Panc1 (cell line): ENCODE results near the gene P4HTM. TPM values are rescaled to one million over a fixed set of nuclear protein-coding genes. Genes with fewer than 3 reads are reported as not detected.

Source experiments
- ATAC-seq: fragments of 200-7000 bp; cut with Tn5 transposase; 2 replicates; pipeline ENCODE4 v1.9.1; 2020; ENCODE audit warnings: mild to moderate bottlenecking, moderate library complexity
- BruUV-seq: library from RNA; stranded (reverse); fragments of 400-500 nt; replicated peaks from 2 replicates; lab custom pipeline; 2021; lab: Mats Ljungman, UMichigan
- CTCF ChIA-PET: fragments of 300-600 bp; sonication (Branson Sonifier 250); formaldehyde crosslinking; loops from one replicate; lab custom pipeline; 2022; ENCODE audit warnings: antibody characterized with exemption; lab: Charles Lee
- POLR2A ChIA-PET: fragments of 300-600 bp; sonication (Branson Sonifier 250); formaldehyde crosslinking; loops from one replicate; lab custom pipeline; 2022; ENCODE audit warnings: antibody characterized with exemption; lab: Charles Lee
- DNase-seq: peaks from one replicate; pipeline ENCODE4 v3.0.0-alpha.2; 2010; ENCODE audit warnings: low read depth, low spot score
- H3K27ac ChIP-seq: 2 replicates; pipeline ENCODE4 v1.5.1; 2011; ENCODE audit warnings: mild to moderate bottlenecking, low read length, inconsistent platforms
- H3K27me3 ChIP-seq: fragments of 200-500 bp; sonication (Bioruptor generic); 2 replicates; pipeline ENCODE4 v1.6.0; 2014; ENCODE audit warnings: low read length, inconsistent platforms; ENCODE audit not compliant: control insufficient read depth, insufficient read depth
- H3K36me3 ChIP-seq: fragments of 200-500 bp; sonication (Bioruptor generic); 2 replicates; pipeline ENCODE4 v1.5.1; 2014; ENCODE audit warnings: inconsistent platforms, mild to moderate bottlenecking, low read length, moderate library complexity; ENCODE audit not compliant: control insufficient read depth, insufficient read depth
- H3K4me1 ChIP-seq: 2 replicates; pipeline ENCODE4 v1.5.1; 2011; ENCODE audit warnings: inconsistent platforms, mild to moderate bottlenecking, low read length, moderate library complexity; ENCODE audit not compliant: control insufficient read depth, insufficient read depth
- H3K4me3 ChIP-seq, 2 experiments: 2 replicates each; pipeline ENCODE4 v1.5.1; 2011 to 2012; ENCODE audit warnings: low read depth in 2 of 2, low read length in 2 of 2, mild to moderate bottlenecking in 2 of 2, inconsistent platforms in 1 of 2, moderate library complexity in 1 of 2
- H3K9me3 ChIP-seq: fragments of 200-500 bp; sonication (Bioruptor generic); 2 replicates; pipeline ENCODE4 v1.5.1; 2014; ENCODE audit warnings: low read depth, mild to moderate bottlenecking, inconsistent platforms, low read length, moderate library complexity; ENCODE audit not compliant: control insufficient read depth, insufficient read depth
- POLR2AphosphoS5 ChIP-seq: IDR thresholded peaks from 2 replicates; pipeline ENCODE4 v1.6.1; 2012; ENCODE audit warnings: mild to moderate bottlenecking, low read depth, low read length, moderate library complexity
- SIN3A ChIP-seq: IDR thresholded peaks from 2 replicates; pipeline ENCODE4 v1.6.1; 2012; ENCODE audit warnings: low read depth, mild to moderate bottlenecking, low read length, moderate library complexity, borderline replicate concordance; ENCODE audit not compliant: insufficient read depth
- TCF7L2 ChIP-seq: IDR thresholded peaks from 2 replicates; pipeline ENCODE4 v1.6.1; 2011; ENCODE audit warnings: mild to moderate bottlenecking, low read depth, low read length, inconsistent platforms
- in situ Hi-C: cut with HindIII; loops from 2 replicates; pipeline ENCODE4 v1.10.0; 2016; ENCODE audit warnings: low sequenced_read_pairs, low pct_unique_long_range_greater_than_20kb
- intact Hi-C: fragments of 100-400 bp; cut with micrococcal nuclease; formaldehyde crosslinking; loops from one replicate; pipeline ENCODE4 v1.10.0; 2022; ENCODE audit not compliant: unreplicated experiment
- total RNA-seq: library from RNA; stranded (reverse); gene quantifications from one replicate; pipeline ENCODE4 v1.2.1, GENCODE V29; 2021; ENCODE audit not compliant: unreplicated experiment
- TF ChIP-seq, protein P1 (sequence below): fragments of 450-650 bp; IDR thresholded peaks from 2 replicates; pipeline ENCODE4 v1.5.1; 2017; ENCODE audit warnings: mild to moderate bottlenecking
- TF ChIP-seq, protein P2 (sequence below), 2 experiments: IDR thresholded peaks; 2 replicates each; pipeline ENCODE4 v1.6.1; 2011 to 2012; ENCODE audit warnings: low read depth in 2 of 2, control low read depth in 1 of 2, low read length in 1 of 2, mild to moderate bottlenecking in 1 of 2, moderate library complexity in 1 of 2; ENCODE audit not compliant: insufficient read depth in 1 of 2

Gene P4HTM
- total RNA-seq, 1 experiment from 2014 or later: 28.3 TPM

DNA sequence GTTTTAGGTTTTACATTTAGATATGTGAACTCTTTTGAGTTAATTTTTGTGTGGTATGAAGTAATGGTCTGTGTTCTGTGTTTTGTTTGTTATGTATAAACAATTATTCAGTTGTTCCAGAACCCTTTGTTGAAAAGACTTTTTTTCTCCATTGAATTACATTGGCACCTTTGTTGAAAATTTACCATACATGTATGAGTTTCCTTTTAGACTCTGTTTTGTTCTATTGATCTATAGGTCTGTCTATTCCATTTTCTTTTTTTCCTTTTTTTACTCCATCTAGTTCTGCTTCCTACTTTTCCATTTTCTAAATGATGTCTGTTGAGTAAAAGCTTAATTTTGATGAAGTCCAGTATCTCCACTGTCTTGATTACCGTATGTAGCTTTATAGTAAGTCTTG lies 40.0 kb upstream of the P4HTM start:
- intact Hi-C loops (no loop called here), in situ Hi-C loops (no loop called here)
- no peak overlapping the region for H3K4me3 ChIP-seq
- ChIA-PET POLR2A (interaction anchor here (0.7 kb wide), 1 partner anchor 59 kb away, joined by 5 read pairs; no protein-coding TSS in a partner anchor), CTCF (no interaction called here)
- H3K4me1 ChIP-seq: no peaks in the 10 kb centered on the region; the same call in 1 of the 2 replicates
- H3K27me3 ChIP-seq: no peaks in the 10 kb centered on the region
- H3K27ac ChIP-seq: no peak overlapping the region
- no peak for DNase-seq
- BruUV-seq: no TSS peak
- no peaks in the 10 kb centered on the region for H3K9me3 ChIP-seq
- ATAC-seq: no peak
- TF ChIP-seq, protein P1, sequence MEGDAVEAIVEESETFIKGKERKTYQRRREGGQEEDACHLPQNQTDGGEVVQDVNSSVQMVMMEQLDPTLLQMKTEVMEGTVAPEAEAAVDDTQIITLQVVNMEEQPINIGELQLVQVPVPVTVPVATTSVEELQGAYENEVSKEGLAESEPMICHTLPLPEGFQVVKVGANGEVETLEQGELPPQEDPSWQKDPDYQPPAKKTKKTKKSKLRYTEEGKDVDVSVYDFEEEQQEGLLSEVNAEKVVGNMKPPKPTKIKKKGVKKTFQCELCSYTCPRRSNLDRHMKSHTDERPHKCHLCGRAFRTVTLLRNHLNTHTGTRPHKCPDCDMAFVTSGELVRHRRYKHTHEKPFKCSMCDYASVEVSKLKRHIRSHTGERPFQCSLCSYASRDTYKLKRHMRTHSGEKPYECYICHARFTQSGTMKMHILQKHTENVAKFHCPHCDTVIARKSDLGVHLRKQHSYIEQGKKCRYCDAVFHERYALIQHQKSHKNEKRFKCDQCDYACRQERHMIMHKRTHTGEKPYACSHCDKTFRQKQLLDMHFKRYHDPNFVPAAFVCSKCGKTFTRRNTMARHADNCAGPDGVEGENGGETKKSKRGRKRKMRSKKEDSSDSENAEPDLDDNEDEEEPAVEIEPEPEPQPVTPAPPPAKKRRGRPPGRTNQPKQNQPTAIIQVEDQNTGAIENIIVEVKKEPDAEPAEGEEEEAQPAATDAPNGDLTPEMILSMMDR: no peak
- TF ChIP-seq, protein P2, sequence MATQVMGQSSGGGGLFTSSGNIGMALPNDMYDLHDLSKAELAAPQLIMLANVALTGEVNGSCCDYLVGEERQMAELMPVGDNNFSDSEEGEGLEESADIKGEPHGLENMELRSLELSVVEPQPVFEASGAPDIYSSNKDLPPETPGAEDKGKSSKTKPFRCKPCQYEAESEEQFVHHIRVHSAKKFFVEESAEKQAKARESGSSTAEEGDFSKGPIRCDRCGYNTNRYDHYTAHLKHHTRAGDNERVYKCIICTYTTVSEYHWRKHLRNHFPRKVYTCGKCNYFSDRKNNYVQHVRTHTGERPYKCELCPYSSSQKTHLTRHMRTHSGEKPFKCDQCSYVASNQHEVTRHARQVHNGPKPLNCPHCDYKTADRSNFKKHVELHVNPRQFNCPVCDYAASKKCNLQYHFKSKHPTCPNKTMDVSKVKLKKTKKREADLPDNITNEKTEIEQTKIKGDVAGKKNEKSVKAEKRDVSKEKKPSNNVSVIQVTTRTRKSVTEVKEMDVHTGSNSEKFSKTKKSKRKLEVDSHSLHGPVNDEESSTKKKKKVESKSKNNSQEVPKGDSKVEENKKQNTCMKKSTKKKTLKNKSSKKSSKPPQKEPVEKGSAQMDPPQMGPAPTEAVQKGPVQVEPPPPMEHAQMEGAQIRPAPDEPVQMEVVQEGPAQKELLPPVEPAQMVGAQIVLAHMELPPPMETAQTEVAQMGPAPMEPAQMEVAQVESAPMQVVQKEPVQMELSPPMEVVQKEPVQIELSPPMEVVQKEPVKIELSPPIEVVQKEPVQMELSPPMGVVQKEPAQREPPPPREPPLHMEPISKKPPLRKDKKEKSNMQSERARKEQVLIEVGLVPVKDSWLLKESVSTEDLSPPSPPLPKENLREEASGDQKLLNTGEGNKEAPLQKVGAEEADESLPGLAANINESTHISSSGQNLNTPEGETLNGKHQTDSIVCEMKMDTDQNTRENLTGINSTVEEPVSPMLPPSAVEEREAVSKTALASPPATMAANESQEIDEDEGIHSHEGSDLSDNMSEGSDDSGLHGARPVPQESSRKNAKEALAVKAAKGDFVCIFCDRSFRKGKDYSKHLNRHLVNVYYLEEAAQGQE (IDR thresholded peaks at IDR 0.05; ENCODE audit: insufficient read depth in 1 of 2, low read depth in 2 of 2, low read length in 1 of 2): no peak
- TF ChIP-seq SIN3A (no peak), POLR2AphosphoS5 (no peak), TCF7L2 (no peak)
- H3K36me3 ChIP-seq: no peaks in the 10 kb centered on the region

DNA sequence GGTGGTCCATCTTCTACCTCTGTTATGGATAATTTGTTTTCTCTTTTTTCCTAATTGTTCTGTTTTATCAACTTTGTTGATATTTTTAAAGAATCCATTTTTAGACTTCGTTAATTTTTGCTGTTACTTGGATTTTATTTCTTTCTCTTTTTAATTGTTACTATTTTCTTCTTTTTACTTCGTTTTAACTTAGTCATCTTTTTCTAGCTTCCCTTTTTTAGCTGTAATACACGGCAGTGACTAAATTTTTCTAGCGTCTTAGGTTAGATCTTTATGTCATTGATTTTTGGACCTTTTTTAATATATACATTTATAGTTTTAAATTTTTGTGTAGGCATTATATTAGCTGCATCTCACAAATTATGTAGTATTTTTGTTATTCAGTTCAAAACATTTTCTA lies 38.3 kb upstream of the P4HTM start:
- TF ChIP-seq, protein P2 (IDR thresholded peaks at IDR 0.05; ENCODE audit: insufficient read depth in 1 of 2, low read depth in 2 of 2, low read length in 1 of 2): no peak
- TF ChIP-seq TCF7L2 (no peak), SIN3A (no peak)
- TF ChIP-seq, protein P1: no peak
- Histone ChIP-seq H3K4me3 (no peak overlapping the region), H3K27ac (no peak overlapping the region), H3K9me3 (no peaks in the 10 kb centered on the region), H3K4me1 (no peaks in the 10 kb centered on the region; the same call in 1 of the 2 replicates), H3K27me3 (no peaks in the 10 kb centered on the region), H3K36me3 (no peaks in the 10 kb centered on the region)
- no TSS peak for BruUV-seq
- ChIA-PET POLR2A (no interaction called here), CTCF (no interaction called here)
- in situ Hi-C loops (no loop called here), intact Hi-C loops (no loop called here)
- ATAC-seq (no peak), DNase-seq (no peak)
